Skin of body (tissue), 2 donors: Measurements from ENCODE around the gene RBMY1J. TPM values are rescaled to one million over a fixed set of nuclear protein-coding genes. Genes with fewer than 3 reads are reported as not detected.
"Not testable (repeated sequence)": the region's sequence is repeated elsewhere in the genome, so short reads cannot be mapped to it uniquely, and the experiment has no call there.

Experiments
- DNase-seq: peaks from one replicate; lab custom pipeline; 2025; lab: John Stamatoyannopoulos, UW
- total RNA-seq: library from RNA; depleted of rRNA; stranded (reverse); fragments of >200 nt; gene quantifications from one replicate; pipeline ENCODE4 v1.2.3, GENCODE V29; 2014

Gene RBMY1J
- total RNA-seq, result not detected

DNA sequence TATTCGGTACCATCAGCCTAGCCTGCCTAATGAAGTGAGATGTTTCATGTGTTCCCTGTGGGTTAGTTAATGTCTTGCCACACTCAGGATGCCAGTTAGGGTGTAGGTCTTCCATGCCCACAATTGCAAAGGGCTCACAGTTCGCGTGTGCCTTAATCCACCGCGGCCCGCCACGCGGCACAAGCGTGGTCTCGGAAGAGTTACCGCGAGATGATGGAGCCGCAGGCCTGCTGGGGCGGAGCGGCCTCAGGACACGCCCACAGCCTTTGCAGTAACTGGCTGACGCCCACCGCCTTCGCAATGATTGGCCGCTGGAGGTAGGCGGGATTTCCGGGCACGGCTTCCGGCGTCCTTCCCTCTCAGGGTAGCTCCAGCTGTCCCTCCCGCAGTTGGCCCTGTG is at the start of gene RBMY1J:
Gene RBMY1J (plus strand): TSS at position 301 of the 400 bp plus-strand sequence. CDS start 2,038 bp downstream, outside the sequence.
- not testable (repeated sequence) for DNase-seq

DNA sequence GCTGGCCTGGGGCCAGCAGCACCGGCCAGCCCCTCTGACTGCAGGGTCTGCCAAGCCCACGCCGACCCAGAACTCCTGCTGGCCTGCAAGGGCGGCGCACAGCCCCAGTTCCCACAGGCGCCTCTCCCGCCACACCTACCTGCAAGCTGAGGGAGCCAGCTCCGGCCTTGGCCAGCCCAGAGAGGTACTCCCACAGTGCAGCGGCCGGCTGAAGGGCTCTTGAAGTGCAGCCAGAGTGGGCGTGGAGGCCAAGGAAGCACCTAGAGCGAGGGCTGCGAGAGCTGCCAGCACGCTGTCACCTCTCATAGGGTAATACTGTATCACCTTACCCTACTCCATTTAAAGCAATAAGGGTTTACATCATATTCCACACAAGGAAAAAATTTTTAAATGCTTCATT is 35.8 kb upstream of the RBMY1J start:
- DNase-seq, result no peak

DNA sequence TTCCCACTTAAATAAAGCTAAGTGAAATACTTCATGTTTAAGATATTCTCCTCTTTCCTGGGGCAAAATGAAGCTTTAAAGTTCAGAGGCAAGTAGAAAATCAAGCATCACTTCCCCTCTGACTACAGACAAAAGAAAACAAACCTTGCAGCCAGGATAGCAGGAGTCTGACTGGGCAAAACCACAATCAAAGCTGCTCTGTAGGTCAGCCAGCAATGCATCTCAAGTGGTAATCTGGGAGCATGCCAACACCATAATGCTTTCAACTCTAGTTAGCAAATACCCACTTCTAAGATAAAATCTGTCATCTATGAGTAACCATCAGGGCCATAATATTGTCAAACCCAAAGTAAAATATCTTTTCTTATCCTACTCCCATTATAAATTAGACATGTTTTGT is 32.6 kb upstream of the RBMY1J start:
- DNase-seq, result no peak

DNA sequence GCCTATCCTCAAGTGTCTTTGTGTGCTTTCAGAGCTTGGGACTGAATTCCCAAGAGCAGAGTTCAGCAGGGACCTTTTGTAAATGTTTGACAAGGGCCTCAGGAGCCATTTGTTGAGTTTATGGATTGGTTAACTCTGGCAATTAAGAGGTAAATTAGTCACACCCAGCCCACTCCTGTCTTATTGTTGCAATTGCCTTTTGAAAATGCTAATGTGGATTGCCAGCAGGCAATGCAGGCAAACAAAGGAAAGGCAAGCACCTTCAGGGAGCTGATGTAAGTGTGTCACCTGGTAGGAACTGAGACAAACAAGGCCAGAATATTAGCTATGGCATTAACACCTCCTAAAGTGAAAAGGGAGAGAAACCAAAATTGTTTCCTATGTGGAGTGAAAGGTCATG is 29.7 kb upstream of the RBMY1J start:
- no peak for DNase-seq

DNA sequence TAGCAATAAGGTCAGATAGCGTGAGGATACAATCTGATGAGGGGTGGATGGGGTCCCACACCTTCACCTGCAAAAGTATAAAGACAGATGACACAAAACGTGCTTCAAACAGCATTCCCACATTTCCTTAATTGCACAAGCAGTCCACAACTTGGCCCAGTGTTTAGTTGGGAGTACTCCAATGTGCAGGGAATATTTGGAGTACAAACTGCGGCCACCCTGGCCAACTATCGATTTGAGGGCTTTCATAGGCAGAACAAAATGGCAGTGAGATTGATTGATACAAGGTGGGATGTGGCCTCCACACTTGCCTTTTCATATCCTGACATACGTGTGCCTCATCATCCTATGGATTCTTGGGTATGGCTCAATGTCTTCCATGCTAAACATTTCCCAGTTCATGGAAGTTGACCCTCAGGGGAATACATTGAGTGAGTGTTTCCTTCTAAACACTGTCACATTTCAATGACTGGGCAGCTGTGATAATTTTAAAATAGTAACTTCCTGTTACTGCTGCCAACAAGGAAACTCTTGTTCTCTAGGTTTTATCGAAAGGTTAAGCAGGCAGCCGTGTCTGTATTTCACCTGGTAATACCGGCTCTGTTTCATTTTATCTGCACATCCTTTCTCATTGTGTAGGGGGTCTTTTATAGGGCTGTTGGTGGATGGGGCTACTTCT is 41.6 kb downstream of the RBMY1J start:
- DNase-seq, result not testable (repeated sequence)

DNA sequence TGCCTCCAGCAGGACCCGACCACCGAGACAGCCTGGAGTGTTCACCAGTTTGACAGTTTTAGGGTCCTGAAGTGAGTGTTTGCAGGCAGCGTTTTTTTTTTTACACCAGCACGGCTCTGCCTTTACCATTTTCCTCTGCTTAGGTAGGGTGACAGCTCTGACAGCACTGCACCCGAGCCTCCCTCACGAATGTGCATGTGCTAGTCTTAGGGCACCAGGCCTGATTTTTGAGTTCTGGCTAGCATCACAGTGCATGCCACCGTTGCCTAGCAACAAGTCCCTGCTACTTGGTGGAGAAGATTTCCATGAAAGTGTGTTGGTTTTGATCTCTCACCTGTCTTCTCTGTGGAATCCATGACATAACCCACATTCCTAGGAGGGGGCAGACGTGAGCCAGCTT is 52.3 kb downstream of the RBMY1J start:
- DNase-seq, result not testable (repeated sequence)

DNA sequence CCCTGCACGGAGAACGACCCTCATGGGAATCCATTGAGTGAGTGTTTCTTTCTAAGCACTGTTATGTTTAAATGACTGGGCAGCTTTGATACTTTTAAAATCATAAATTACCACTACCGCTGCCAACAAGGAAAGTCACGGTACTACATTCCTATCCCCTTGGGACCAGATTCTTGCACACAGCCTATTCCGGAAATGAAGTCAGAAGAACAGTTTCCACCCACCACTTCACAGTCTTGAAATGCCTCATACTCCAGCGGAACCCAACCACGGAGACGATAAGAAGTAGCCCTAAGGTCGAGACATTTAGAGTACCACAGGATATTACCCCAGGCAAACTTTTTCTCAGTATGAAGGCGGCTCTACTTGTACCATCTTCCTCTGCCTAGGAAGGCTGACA is 58.8 kb downstream of the RBMY1J start:
- DNase-seq, result not testable (repeated sequence)

Other genes with a start within 250 kb of the RBMY1J start
- not detected for gene RBMY1F, start 220.5 kb upstream of the RBMY1J start, total RNA-seq